DOHH2 (cell line): Measurements from ENCODE around the gene XIRP2.

Experiments
- CTCF ChIP-seq: fragments of 200-600 bp; sonication (generic); IDR thresholded peaks from one replicate; pipeline ENCODE4 v1.5.1; 2014; ENCODE audit warnings: antibody characterized with exemption, mild to moderate bottlenecking, low read depth, low read length; ENCODE audit not compliant: poor library complexity, severe bottlenecking
- EZH2phosphoT487 ChIP-seq: fragments of 200-600 bp; sonication (generic); IDR thresholded peaks from 2 replicates; pipeline ENCODE4 v1.6.1; 2017; ENCODE audit warnings: borderline replicate concordance, mild to moderate bottlenecking, antibody characterized with exemption, low read length, moderate library complexity, mixed read lengths

GRCh38 chr2:167135706-167136105 is 247.4 kb downstream of the XIRP2 start:
- TF ChIP-seq CTCF (no peak), EZH2phosphoT487 (no peak)
